Esophagus squamous epithelium (tissue), 5 donors: ENCODE results near the gene DRC3. TPM values are rescaled to one million over a fixed set of nuclear protein-coding genes. Genes with fewer than 3 reads are reported as not detected.
A peak's percentile ranks its signal among the peaks of the same experiment; 100 is the strongest.

ENCODE experiments used
- DNase-seq: peaks from one replicate; lab custom pipeline; 2025; lab: John Stamatoyannopoulos, UW
- H3K27ac ChIP-seq, 4 donors: fragments of 200-600 bp; sonication (generic); one replicate each; pipeline ENCODE4 v1.5.1; 2016 to 2019; ENCODE audit warnings: mild to moderate bottlenecking in 1 of 4
- H3K27me3 ChIP-seq, 4 donors: fragments of 200-600 bp; sonication (generic); 1 replicate in 3 of 4; 2 replicates in 1 of 4; pipeline versions ENCODE4 v1.5.1 to v1.6.0; 2017 to 2021; ENCODE audit warnings: antibody characterized with exemption in 1 of 4
- H3K36me3 ChIP-seq, 3 donors: fragments of 200-600 bp; sonication (generic); one replicate each; pipeline ENCODE4 v1.5.1; 2016 to 2019
- H3K4me1 ChIP-seq, 3 donors: fragments of 200-600 bp; sonication (generic); one replicate each; pipeline ENCODE4 v1.5.1; 2017 to 2019
- H3K4me3 ChIP-seq, 4 donors: fragments of 200-600 bp; sonication (generic); 1 replicate in 3 of 4; 2 replicates in 1 of 4; pipeline ENCODE4 v1.5.1; 2016 to 2019; ENCODE audit warnings: mild to moderate bottlenecking in 2 of 4, moderate library complexity in 1 of 4
- H3K9me3 ChIP-seq, 3 donors: fragments of 200-600 bp; sonication (generic); one replicate each; pipeline ENCODE4 v1.5.1; 2016 to 2019
- CTCF ChIP-seq, 6 experiments: fragments of 450-650 bp in 4 of 6; fragments of 200-600 bp in 2 of 6; sonication (generic) in 2 of 6; IDR thresholded peaks; one replicate each; pipeline ENCODE4 v1.5.1; 2016 to 2019; ENCODE audit warnings: antibody characterized with exemption in 6 of 6, mild to moderate bottlenecking in 4 of 6, moderate library complexity in 4 of 6
- POLR2A ChIP-seq, 4 donors: fragments of 450-650 bp; IDR thresholded peaks; one replicate each; pipeline ENCODE4 v1.6.1; 2017; ENCODE audit warnings: antibody characterized with exemption in 4 of 4, mild to moderate bottlenecking in 4 of 4, moderate library complexity in 3 of 4
- WGBS, 2 donors: methylation state at CpG; one replicate each; pipeline ENCODE4 v1.1.5; 2018; 5-methylcytosine and 5-hydroxymethylcytosine counted together
- intact Hi-C: fragments of 100-400 bp; cut with DNase I; formaldehyde crosslinking; loops from one replicate; pipeline ENCODE4 v1.15.0; 2022
- total RNA-seq, 4 donors: library from RNA; depleted of rRNA; stranded (reverse); fragments of >200 nt; gene quantifications; one replicate each; pipeline ENCODE4 v1.1.0, GENCODE V29; 2016
- donor health status: DM: yes; HTN: yes; CAD: no.

DRC3 gene
- total RNA-seq, 4 donors from 2014 or later = 0.11 to 2.5 (median 1.3) TPM

GRCh38 chr17:18042983-18043382 is 70.3 kb downstream of the DRC3 start:
- Histone ChIP-seq H3K4me1 (peaks cover 10 to 38% (median 23%) of the 10 kb centered on the region in 3 donors), H3K36me3 (peaks cover 0 to 41% (median 0%) of the 10 kb centered on the region in 3 donors), H3K27me3 (no peaks in the 10 kb centered on the region), H3K9me3 (no peaks in the 10 kb centered on the region), H3K4me3 (no peak overlapping the region), H3K27ac (no peak overlapping the region)
- intact Hi-C loops = no loop called here
- WGBS, 2 donors = 81 to 90% methylated on average over 8 of the region's 8 CpGs
- no peak for DNase-seq
- TF ChIP-seq POLR2A (IDR thresholded peaks at IDR 0.05) (no peak), CTCF (IDR thresholded peaks at IDR 0.05) (no peak)

DNA sequence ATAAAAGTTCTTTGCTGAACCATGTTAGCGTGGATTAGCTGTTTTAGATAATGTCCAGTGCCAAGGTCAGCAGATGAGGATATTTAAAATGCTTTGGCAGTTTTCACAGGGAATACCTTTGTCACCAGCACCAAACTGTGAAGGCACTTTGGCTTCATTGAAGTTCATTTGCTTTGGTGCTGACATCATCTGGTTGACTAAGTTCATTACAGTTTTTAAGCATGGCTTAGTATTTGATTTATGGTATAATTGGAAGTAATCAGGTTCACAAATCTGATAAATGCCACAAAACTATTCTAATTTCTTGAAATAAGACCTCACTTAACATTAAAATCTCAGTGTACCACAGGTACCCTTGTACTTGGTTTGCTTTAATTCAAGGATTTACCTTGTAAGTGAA is 70.8 kb downstream of the DRC3 start:
- Histone ChIP-seq H3K4me3 (no peak overlapping the region), H3K36me3 (peaks cover 0 to 46% (median 0%) of the 10 kb centered on the region in 3 donors), H3K27me3 (no peaks in the 10 kb centered on the region), H3K4me1 (peaks cover 10 to 33% (median 18%) of the 10 kb centered on the region in 3 donors), H3K9me3 (no peaks in the 10 kb centered on the region), H3K27ac (no peak overlapping the region)
- no peak for DNase-seq
- peak in 1 of 6 experiments; percentile 31 for TF ChIP-seq CTCF (IDR thresholded peaks at IDR 0.05)
- TF ChIP-seq POLR2A (IDR thresholded peaks at IDR 0.05) = no peak
- WGBS, 2 donors = 36 to 84% methylated on average over 1 of the region's 1 CpG
- intact Hi-C loops = no loop called here

- Histone ChIP-seq H3K4me1 (peaks cover 10 to 31% (median 18%) of the 10 kb centered on the region in 3 donors), H3K27ac (no peak overlapping the region), H3K4me3 (no peak overlapping the region), H3K9me3 (no peaks in the 10 kb centered on the region), H3K27me3 (no peaks in the 10 kb centered on the region), H3K36me3 (peaks cover 0 to 55% (median 0%) of the 10 kb centered on the region in 3 donors)
- WGBS, 2 donors = 80 to 81% methylated on average over 3 of the region's 3 CpGs
- no peak for DNase-seq
- TF ChIP-seq CTCF (IDR thresholded peaks at IDR 0.05) (no peak), POLR2A (IDR thresholded peaks at IDR 0.05) (no peak)
- intact Hi-C loops = no loop called here
Observed at GRCh38 chr17:18044609-18045008, 71.9 kb downstream of the DRC3 start.

- H3K9me3 ChIP-seq = no peaks in the 10 kb centered on the region
- H3K27ac ChIP-seq = no peak overlapping the region
- no peak overlapping the region for H3K4me3 ChIP-seq
- peaks cover under 1 to 19% (median 10%) of the 10 kb centered on the region in 3 donors for H3K4me1 ChIP-seq
- intact Hi-C loops = no loop called here
- no peak for TF ChIP-seq CTCF (IDR thresholded peaks at IDR 0.05)
- TF ChIP-seq POLR2A (IDR thresholded peaks at IDR 0.05) = no peak
- DNase-seq = no peak
- no peaks in the 10 kb centered on the region for H3K27me3 ChIP-seq
- H3K36me3 ChIP-seq = peaks cover 0 to 65% (median 0%) of the 10 kb centered on the region in 3 donors
- 74 to 88% methylated on average over 3 of the region's 3 CpGs for WGBS, 2 donors
Observed at GRCh38 chr17:18045691-18046350, 73.2 kb downstream of the DRC3 start.

GRCh38 chr17:18055597-18055996 is 82.9 kb downstream of the DRC3 start:
- H3K9me3 ChIP-seq = no peaks in the 10 kb centered on the region
- no peak overlapping the region for H3K27ac ChIP-seq
- H3K27me3 ChIP-seq = no peaks in the 10 kb centered on the region
- no peaks in the 10 kb centered on the region for H3K4me1 ChIP-seq
- intact Hi-C loops = no loop called here
- 92 to 95% methylated on average over 6 of the region's 6 CpGs for WGBS, 2 donors
- H3K36me3 ChIP-seq = peaks cover 5 to 95% (median 24%) of the 10 kb centered on the region in 3 donors
- no peak overlapping the region for H3K4me3 ChIP-seq
- DNase-seq = no peak
- no peak for TF ChIP-seq CTCF (IDR thresholded peaks at IDR 0.05)
- no peak for TF ChIP-seq POLR2A (IDR thresholded peaks at IDR 0.05)
